HG03439 (cell line): ENCODE measurements around the gene GPR31.
"Not testable (repeated sequence)": the region's sequence is repeated elsewhere in the genome, so short reads cannot be mapped to it uniquely, and the experiment has no call there.

Experiments used
- ATAC-seq: cut with Tn5 transposase; IDR thresholded peaks from one replicate; pipeline ENCODE4 v1.9.1; 2021; ENCODE audit warnings: mild to moderate bottlenecking, moderate library complexity; ENCODE audit not compliant: unreplicated experiment

GPR31 gene

DNA sequence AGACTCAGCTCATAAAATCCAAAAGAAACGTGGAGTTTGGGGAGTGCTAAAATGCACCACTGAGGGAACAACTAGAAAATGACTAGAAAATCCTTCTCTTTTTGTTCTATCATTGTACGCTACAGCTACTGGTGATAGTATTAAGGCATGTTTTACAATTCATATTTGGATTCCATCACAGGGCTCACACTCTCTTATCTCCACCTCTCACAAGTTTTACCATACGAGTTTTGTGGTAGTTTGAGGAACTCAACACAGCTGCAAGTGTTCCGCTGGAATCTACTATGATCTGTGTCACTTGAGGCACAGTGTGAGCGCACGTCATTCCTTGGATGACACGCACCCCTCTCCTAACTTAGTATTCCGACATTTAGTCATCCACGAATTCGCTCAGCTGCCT is 9.9 kb upstream of the GPR31 start:
- ATAC-seq: not testable (repeated sequence)

DNA sequence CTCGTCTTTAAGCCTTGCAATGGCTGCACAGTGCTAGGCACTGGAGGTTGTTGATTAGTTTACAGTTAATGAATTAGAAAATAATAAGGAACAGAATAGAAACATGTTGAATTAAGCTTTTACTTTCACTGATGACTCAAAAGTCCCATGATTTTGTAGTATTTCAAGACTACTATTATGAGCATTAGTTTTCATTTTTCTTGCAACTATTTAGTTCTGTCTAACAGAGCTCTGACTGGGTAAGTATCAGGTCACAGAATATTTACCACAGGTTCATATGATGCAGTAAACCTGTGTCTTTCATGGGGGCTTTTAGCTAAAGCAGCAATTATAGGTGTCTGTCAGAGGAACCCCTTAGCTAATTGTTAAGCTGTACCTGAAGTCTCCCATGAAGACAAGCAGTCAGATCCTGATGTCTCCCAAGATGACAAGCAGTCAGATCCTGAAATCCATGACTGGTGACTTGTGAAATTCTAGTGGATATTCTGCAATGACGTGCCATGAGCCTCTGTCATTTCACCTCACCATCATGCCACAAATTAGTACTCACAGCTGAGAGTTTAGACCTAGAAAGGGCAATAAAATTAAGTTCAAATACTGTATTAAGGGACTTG is 8.2 kb upstream of the GPR31 start:
- ATAC-seq: no peak

GRCh38 chr6:167164261-167164660 is 6.5 kb upstream of the GPR31 start:
- no peak for ATAC-seq

- no peak for ATAC-seq
These were observed 5.8 kb upstream of the GPR31 start for GRCh38 chr6:167163476-167164011.

DNA sequence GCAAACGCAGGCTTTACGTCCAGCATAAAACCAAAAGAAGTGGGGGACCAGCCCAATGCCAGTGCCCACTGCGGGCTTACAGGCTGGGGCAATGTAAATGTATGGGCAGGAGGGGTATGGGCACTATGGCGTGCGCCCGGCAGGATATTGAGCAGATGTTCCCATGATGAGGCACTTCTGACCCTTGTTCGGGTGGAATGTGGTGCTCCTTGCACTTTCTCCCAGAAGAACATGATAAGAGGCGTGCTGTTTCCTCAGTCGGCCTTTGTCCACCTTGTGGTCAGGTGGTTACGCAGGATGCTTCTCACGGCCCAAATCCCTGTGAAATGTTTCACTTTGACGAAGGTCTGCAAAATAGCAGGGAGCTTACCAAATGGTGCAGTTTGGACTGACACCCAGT is 4.8 kb upstream of the GPR31 start:
- no peak for ATAC-seq

- no peak for ATAC-seq
These were observed 4.2 kb upstream of the GPR31 start for GRCh38 chr6:167161851-167162467.

DNA sequence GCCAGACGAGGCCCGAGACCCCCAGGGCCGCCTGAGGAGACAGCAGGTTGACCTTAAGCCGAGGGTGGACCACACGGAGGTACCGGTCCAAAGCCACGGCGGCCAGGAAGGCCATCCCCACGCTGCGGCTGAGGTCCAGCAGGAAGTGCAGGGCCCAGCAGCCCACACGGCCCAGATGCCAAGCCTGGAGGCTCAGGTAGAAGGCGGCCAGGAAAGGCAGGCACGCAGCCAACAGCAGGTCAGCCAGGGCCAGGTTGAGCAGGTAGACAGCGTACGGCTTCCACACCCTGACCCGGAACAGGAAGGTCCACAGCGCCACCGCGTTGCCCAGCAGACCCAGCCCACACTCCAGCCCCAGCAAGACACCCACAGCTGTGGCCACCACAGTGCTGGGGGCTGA is 366 bp downstream of the GPR31 start:
- no peak for ATAC-seq

DNA sequence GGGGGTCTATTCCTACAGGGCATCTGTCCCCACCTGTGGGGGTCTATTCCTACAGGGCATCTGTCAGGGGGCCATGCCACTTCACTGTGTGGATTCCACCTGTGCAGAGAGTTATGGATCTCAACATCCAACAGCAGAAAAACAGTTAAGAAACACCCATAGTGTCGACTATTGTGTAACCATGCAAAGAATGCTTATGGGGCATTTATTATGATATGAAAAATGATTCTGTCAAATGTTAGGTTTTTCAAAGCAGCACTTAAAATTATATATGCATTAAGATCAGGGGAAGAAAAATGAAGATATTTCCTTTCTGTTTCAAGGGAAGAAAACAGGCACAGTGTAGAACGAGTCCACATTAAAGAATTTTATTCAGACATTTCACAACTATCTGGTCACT is 2.9 kb downstream of the GPR31 start:
- ATAC-seq: no peak

DNA sequence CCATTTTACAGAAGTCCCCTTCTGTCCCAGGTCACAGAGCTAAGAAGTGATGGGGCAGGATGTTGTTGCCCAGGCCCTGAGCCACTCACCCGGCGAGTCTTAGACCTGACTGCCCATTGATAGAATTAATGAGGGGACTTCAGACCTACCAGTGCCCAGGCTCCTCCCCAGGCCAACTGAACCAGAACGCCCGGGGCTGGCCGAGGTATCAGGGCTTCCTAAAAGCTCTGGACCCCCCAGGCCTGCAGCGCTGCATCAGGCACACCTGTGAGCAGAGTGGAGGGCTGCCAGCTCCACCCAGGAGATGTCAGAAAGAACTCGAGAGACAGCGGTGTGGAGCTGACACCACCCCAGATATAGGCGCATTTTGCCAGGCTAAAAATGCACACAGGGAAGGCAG is 3.5 kb downstream of the GPR31 start:
- ATAC-seq: no peak

DNA sequence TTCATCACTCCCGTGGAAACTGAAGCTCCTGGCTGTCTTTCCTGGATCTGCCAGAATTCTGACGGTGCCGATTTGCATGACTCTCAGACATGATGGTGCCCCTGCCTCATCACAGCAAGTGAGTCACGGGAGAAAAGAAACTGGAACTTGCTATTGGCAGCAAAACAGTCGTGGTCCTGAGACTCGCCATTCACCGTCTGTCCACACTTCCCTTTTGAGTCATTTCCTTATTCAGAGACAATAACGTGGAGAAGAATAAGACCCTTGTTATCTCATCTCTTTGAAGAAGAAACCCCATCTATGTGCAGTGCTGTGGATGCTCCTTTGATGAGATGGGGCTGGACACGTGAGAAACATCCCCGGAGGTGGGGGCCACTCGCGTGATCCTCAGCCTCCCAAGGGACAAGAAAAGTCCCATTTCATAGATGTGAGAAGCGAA is 4.2 kb downstream of the GPR31 start:
- peak; percentile 48 for ATAC-seq

GRCh38 chr6:167152862-167153261 is 4.9 kb downstream of the GPR31 start:
- ATAC-seq: peak; percentile 50

- ATAC-seq: no peak
These were observed 6.1 kb downstream of the GPR31 start for GRCh38 chr6:167151648-167152047.

DNA sequence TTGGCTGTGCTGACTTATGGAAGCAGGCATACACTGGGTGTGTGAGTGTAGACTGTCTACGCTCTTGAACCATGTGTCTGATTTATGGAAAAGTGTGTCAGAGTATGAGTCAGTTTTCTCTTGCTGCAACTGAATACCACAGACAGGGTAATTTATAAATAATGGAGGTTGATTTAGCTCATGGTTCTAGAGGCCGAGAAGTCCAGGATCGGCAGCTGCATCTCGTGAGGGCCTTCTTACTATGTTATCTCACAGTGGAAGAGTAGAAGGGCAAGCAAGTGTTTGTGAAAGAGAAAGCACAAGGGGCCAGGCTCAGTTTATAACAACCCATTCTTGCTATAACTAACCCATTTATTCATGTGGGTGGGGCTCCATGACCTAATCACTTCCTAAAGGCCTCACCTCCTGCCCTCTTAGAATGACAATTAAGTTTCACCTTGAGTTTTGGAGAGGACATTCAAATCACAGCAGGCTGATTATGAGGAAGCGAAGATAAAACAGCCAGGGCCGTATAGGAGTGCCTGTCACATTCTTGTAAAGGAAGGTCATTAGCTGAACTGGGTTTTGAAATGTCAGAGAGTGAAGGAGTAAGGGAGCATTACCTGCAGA is 6.7 kb downstream of the GPR31 start:
- ATAC-seq: peak; percentile 63

GRCh38 chr6:167148997-167149396 is 8.8 kb downstream of the GPR31 start:
- no peak for ATAC-seq

DNA sequence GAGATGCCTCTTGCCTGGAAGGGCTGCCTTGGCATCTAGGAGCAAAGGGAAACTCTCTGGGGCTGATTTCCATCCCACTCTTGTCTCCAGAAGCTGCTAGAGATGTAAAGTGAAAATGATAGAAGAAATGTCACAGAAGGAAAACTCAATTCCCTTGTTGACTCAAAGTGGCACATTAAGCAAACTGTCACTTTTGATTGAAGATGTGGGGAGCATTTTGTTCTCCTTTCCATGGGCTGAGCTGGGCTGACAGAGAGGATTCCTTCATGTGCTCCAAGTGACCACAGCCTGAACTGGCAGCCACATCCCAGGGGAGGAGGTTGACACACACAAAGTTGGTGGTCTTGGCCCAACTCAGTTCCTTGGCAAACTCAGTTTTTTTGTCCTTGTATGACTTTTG is 9.8 kb downstream of the GPR31 start:
- ATAC-seq: no peak

DNA sequence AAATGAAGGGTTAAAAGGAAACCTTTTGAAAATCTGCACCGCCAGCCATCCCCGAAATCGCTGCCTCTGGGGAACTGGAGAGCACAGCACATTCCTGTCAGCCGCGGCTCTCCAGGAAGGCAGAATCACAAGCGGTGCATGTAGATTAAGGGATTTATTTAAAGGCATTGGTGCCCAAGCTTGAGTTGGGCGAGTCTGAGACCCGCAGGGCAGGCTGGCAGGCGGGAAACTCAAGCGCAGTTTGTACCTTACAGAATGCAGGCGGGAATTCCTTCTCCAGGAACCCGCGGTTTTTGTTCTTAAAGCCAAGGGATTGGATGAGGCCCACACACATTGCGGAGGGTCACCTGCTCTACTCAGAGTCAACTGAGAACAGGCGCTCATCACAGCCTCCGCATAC is 10.8 kb downstream of the GPR31 start:
- no peak for ATAC-seq

- ATAC-seq: no peak
These were observed 11.6 kb downstream of the GPR31 start for GRCh38 chr6:167146135-167146534.

GRCh38 chr6:167145461-167145860 is 12.3 kb downstream of the GPR31 start:
- no peak for ATAC-seq

DNA sequence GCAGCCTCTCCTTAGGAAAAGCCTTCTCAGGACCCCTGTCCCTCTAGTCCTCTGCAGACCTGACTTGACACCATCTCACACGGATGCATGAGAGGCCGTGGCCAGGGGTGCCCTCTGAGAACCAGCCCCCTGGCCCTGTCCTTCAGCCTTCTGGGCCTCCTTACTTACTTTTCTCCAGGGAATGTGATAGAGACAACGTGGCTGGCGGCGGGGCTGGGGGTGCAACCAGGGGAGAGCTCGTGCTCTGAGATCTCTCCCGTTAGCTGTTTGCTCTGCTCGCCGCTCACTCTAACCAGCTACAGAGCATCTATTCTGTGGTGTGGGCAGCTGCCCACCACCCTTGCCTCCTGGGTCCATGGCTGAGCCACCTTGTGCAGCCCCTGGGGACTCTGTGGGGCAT is 14.7 kb downstream of the GPR31 start:
- ATAC-seq: no peak

- ATAC-seq: no peak
These were observed 15.4 kb downstream of the GPR31 start for GRCh38 chr6:167142433-167142761.

DNA sequence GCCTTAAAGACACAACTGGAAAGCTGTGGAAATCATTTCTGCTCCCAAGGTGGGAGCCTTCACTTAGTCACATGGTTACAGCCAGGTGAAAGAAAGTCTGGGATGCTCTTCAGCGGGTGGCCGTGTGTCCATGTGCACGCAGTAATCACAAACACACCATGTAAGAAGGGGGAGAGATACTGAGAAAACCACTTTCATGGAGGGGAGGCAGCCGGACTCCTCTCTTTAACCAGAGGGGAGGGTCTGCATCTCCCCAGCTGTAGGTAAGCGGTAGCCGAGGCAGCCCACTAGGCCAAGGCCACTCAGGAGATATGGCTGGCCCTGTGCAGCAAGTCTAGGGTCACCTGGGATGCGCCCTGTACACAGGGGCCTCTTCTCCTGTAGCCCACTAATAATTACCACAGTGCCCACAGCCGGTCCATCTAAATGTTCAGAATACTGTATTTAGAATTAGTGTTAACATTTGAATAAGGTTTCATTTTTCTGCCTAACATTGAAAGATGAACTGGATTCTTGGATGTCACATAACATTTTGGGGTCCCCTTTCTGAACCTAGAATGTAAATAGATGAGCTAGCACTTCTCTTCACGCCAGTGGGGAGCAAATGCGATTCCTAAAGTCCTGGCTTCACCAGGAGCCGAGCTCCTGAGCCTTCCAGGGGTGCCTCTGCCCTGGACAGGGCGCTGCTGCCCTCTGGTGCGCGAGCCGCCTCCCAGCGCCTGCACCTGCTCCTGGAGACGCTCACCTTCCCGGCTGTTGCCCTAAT is 15.9 kb downstream of the GPR31 start:
- peak; percentile 53 for ATAC-seq
